Trophoblast cell (in vitro differentiated cells and primary cell): ENCODE measurements around the gene RPE65.

Source experiments
- DNase-seq, 2 donors: peaks; one replicate each; pipeline ENCODE4 v3.0.0-alpha.2; 2016
- H2AFZ ChIP-seq: 2 replicates; pipeline ENCODE4 v1.6.1; 2013; ENCODE audit warnings: low read length, moderate library complexity, mild to moderate bottlenecking; ENCODE audit not compliant: insufficient read depth, poor library complexity
- H2AK5ac ChIP-seq: 2 replicates; pipeline ENCODE4 v1.6.1; 2013; ENCODE audit warnings: mild to moderate bottlenecking, low read length
- H2BK120ac ChIP-seq: 2 replicates; pipeline ENCODE4 v1.6.1; 2013; ENCODE audit warnings: low read length, mild to moderate bottlenecking, moderate library complexity; ENCODE audit not compliant: insufficient read depth, poor library complexity
- H2BK12ac ChIP-seq: 2 replicates; pipeline ENCODE4 v1.6.1; 2013; ENCODE audit warnings: mild to moderate bottlenecking, low read length, moderate library complexity
- H2BK5ac ChIP-seq: 2 replicates; pipeline ENCODE4 v1.6.1; 2013; ENCODE audit warnings: low read length, low read depth, moderate library complexity, mild to moderate bottlenecking; ENCODE audit not compliant: poor library complexity
- H3K14ac ChIP-seq: 2 replicates; pipeline ENCODE4 v1.6.1; 2013; ENCODE audit warnings: mild to moderate bottlenecking, low read length
- H3K18ac ChIP-seq: 2 replicates; pipeline ENCODE4 v1.6.1; 2013; ENCODE audit warnings: mild to moderate bottlenecking, low read length
- H3K23ac ChIP-seq: 2 replicates; pipeline ENCODE4 v1.6.1; 2013; ENCODE audit warnings: low read length
- H3K27ac ChIP-seq: 2 replicates; pipeline ENCODE4 v1.5.1; 2013; ENCODE audit warnings: low read depth, mild to moderate bottlenecking, inconsistent platforms, low read length, moderate library complexity
- H3K27me3 ChIP-seq: 2 replicates; pipeline ENCODE4 v1.6.1; 2013; ENCODE audit warnings: inconsistent platforms, mild to moderate bottlenecking, low read length, moderate library complexity; ENCODE audit not compliant: insufficient read depth
- H3K36me3 ChIP-seq, 2 experiments: 1 replicate in 1 of 2; 2 replicates in 1 of 2; pipeline ENCODE4 v1.6.1; 2013; ENCODE audit warnings: low read length in 2 of 2, mild to moderate bottlenecking in 2 of 2, moderate library complexity in 1 of 2; ENCODE audit not compliant: insufficient read depth in 2 of 2, control insufficient read depth in 1 of 2
- H3K4ac ChIP-seq: 2 replicates; pipeline ENCODE4 v1.6.1; 2013; ENCODE audit warnings: low read depth, mild to moderate bottlenecking, low read length, moderate library complexity
- H3K4me1 ChIP-seq, 2 experiments: 1 replicate in 1 of 2; 2 replicates in 1 of 2; pipeline ENCODE4 v1.6.1; 2013; ENCODE audit warnings: low read length in 2 of 2, mild to moderate bottlenecking in 2 of 2, moderate library complexity in 1 of 2; ENCODE audit not compliant: insufficient read depth in 2 of 2, control insufficient read depth in 1 of 2
- H3K4me2 ChIP-seq: 2 replicates; pipeline ENCODE4 v1.6.1; 2013; ENCODE audit warnings: inconsistent platforms, mild to moderate bottlenecking, low read length, moderate library complexity
- H3K4me3 ChIP-seq: 2 replicates; pipeline ENCODE4 v1.5.1; 2013; ENCODE audit warnings: mild to moderate bottlenecking, low read depth, low read length, inconsistent platforms
- H3K79me1 ChIP-seq: one replicate; pipeline ENCODE4 v1.6.1; 2013; ENCODE audit warnings: low read length
- H3K79me2 ChIP-seq: 2 replicates; pipeline ENCODE4 v1.6.1; 2013; ENCODE audit warnings: low read length, mild to moderate bottlenecking; ENCODE audit not compliant: control insufficient read depth, insufficient read depth, poor library complexity
- H3K9ac ChIP-seq: 2 replicates; pipeline ENCODE4 v1.6.1; 2013; ENCODE audit warnings: mild to moderate bottlenecking, low read length
- H3K9me3 ChIP-seq: 2 replicates; pipeline ENCODE4 v1.6.1; 2013; ENCODE audit warnings: low read depth, mild to moderate bottlenecking, control low read depth, inconsistent platforms, low read length; ENCODE audit not compliant: insufficient read depth
- H4K12ac ChIP-seq: 2 replicates; pipeline ENCODE4 v1.6.1; 2013; ENCODE audit warnings: low read depth, mild to moderate bottlenecking, low read length, moderate library complexity
- H4K8ac ChIP-seq: 2 replicates; pipeline ENCODE4 v1.6.1; 2013; ENCODE audit warnings: low read depth, mild to moderate bottlenecking, low read length, moderate library complexity
- H4K91ac ChIP-seq: one replicate; pipeline ENCODE4 v1.6.1; 2013; ENCODE audit warnings: low read depth, mild to moderate bottlenecking, low read length, moderate library complexity
- WGBS: extraction: QIAGEN DNeasy Blood & Tissue Kit; methylation state at CpG from one replicate; pipeline ENCODE4 v1.1.7; 2013; ENCODE audit warnings: missing lambda C conversion rate; ENCODE audit not compliant: insufficient read length, insufficient coverage; ENCODE audit errors: extremely low coverage; 5-methylcytosine and 5-hydroxymethylcytosine counted together

The RPE65 gene

DNA sequence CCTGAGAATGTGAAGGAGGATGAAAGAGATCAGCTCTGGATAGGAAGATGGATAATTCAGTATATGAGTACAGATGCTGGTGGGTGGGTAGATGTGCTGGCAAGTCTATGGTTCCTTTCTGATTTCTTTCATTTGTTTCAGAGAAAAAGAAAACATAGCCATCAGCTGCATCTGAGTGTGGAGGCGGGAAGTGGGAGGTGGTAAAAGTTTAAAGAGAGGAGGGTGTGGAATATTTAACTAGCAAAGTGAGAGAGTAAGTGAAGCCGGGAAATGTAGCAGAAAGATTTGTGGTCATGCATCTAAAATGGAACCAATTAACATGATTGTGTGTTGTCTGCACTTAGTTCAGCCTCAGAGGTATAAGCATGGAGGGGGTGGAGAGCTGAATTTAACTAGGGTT is 16.4 kb downstream of the RPE65 start:
- no peak overlapping the region for H3K9ac ChIP-seq
- peaks cover 1% of the 10 kb centered on the region for H3K9me3 ChIP-seq
- H3K23ac ChIP-seq: no peak overlapping the region
- no peak overlapping the region for H2BK5ac ChIP-seq
- H3K27ac ChIP-seq: no peak overlapping the region
- H2BK120ac ChIP-seq: no peak overlapping the region
- no peak overlapping the region for H3K4me2 ChIP-seq
- H3K27me3 ChIP-seq: no peaks in the 10 kb centered on the region
- H3K4me3 ChIP-seq: no peak overlapping the region
- H3K18ac ChIP-seq: no peak overlapping the region
- no peak overlapping the region for H2AFZ ChIP-seq
- no peak overlapping the region for H3K14ac ChIP-seq
- H3K36me3 ChIP-seq: no peaks in the 10 kb centered on the region
- no peak for DNase-seq
- no peak overlapping the region for H2AK5ac ChIP-seq
- no peak overlapping the region for H4K91ac ChIP-seq
- no CpG with 5 or more reads among the region's 2 CpGs for WGBS
- H2BK12ac ChIP-seq: no peak overlapping the region
- no peak overlapping the region for H4K12ac ChIP-seq
- H3K79me2 ChIP-seq: no peaks in the 10 kb centered on the region
- H3K4me1 ChIP-seq: no peaks in the 10 kb centered on the region
- H4K8ac ChIP-seq: no peak overlapping the region
- no peak overlapping the region for H3K4ac ChIP-seq
- no peaks in the 10 kb centered on the region for H3K79me1 ChIP-seq

DNA sequence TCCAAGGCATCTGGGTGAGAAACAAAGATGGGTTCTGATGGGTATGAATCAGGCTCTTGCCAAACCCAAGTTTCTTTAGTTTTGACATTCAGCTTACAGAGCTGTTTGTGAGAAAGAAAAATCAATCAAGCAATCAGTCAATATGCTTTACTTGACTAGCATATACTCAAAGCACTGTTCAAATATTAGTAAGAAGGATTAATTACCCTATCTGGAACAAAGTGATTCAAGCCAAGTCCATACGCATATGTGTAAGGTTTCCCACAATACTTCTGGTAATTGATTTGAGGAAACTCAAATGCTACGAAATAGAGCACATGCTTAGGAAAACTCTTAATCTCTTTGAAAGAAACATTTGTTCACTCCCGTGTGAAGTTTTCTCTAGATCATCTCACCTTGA is 18.7 kb downstream of the RPE65 start:
- no peak overlapping the region for H3K14ac ChIP-seq
- H2AFZ ChIP-seq: no peak overlapping the region
- H3K9me3 ChIP-seq: peaks cover 1% of the 10 kb centered on the region
- WGBS: no CpG with 5 or more reads among the region's 3 CpGs
- H3K9ac ChIP-seq: no peak overlapping the region
- no peak overlapping the region for H2BK12ac ChIP-seq
- no peak overlapping the region for H4K12ac ChIP-seq
- H3K79me1 ChIP-seq: no peaks in the 10 kb centered on the region
- H3K23ac ChIP-seq: no peak overlapping the region
- no peak overlapping the region for H2BK5ac ChIP-seq
- no peaks in the 10 kb centered on the region for H3K79me2 ChIP-seq
- H3K4me3 ChIP-seq: no peak overlapping the region
- no peak overlapping the region for H2AK5ac ChIP-seq
- no peak overlapping the region for H3K4ac ChIP-seq
- H3K4me1 ChIP-seq: no peaks in the 10 kb centered on the region
- no peak overlapping the region for H3K4me2 ChIP-seq
- H3K18ac ChIP-seq: no peak overlapping the region
- H4K8ac ChIP-seq: no peak overlapping the region
- no peaks in the 10 kb centered on the region for H3K27me3 ChIP-seq
- H3K36me3 ChIP-seq: no peaks in the 10 kb centered on the region
- no peak overlapping the region for H2BK120ac ChIP-seq
- no peak for DNase-seq
- no peak overlapping the region for H3K27ac ChIP-seq
- no peak overlapping the region for H4K91ac ChIP-seq

GRCh38 chr1:68429233-68429808 is 20.4 kb downstream of the RPE65 start:
- no peaks in the 10 kb centered on the region for H3K36me3 ChIP-seq
- WGBS: no CpG with 5 or more reads among the region's 4 CpGs
- no peaks in the 10 kb centered on the region for H3K27me3 ChIP-seq
- no peak overlapping the region for H3K23ac ChIP-seq
- H3K4me1 ChIP-seq: no peaks in the 10 kb centered on the region
- H3K79me1 ChIP-seq: no peaks in the 10 kb centered on the region
- H2BK5ac ChIP-seq: no peak overlapping the region
- H3K9me3 ChIP-seq: peaks cover 1% of the 10 kb centered on the region
- no peaks in the 10 kb centered on the region for H3K79me2 ChIP-seq
- H3K18ac ChIP-seq: no peak overlapping the region
- H3K4ac ChIP-seq: no peak overlapping the region
- H2AK5ac ChIP-seq: no peak overlapping the region
- no peak overlapping the region for H2AFZ ChIP-seq
- no peak overlapping the region for H2BK12ac ChIP-seq
- H4K12ac ChIP-seq: no peak overlapping the region
- no peak overlapping the region for H3K14ac ChIP-seq
- H3K4me2 ChIP-seq: no peak overlapping the region
- H4K91ac ChIP-seq: no peak overlapping the region
- H3K4me3 ChIP-seq: no peak overlapping the region
- H2BK120ac ChIP-seq: no peak overlapping the region
- DNase-seq: no peak
- H3K27ac ChIP-seq: no peak overlapping the region
- no peak overlapping the region for H3K9ac ChIP-seq
- no peak overlapping the region for H4K8ac ChIP-seq

DNA sequence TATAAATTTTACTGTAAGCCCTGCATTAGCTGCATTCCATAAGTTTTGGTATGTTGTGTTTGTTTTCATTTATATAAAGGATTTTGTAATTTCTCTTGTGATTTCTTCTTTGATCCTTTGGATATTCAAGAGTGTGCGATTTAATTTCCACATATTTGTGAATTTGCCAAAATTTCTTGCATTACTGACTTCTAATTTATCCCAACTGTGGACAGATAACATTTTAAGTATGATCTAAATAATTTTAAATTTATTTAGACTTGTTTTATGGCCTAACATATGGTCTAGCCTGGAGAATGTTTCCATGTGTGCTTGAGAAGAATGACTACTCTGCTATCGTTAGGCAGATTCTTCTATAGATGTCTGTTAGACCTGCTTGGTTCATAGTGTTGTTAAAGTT is 23.2 kb downstream of the RPE65 start:
- no peaks in the 10 kb centered on the region for H3K79me1 ChIP-seq
- H3K36me3 ChIP-seq: no peaks in the 10 kb centered on the region
- H2BK12ac ChIP-seq: no peak overlapping the region
- no peak overlapping the region for H3K23ac ChIP-seq
- no peak overlapping the region for H2AK5ac ChIP-seq
- DNase-seq: no peak
- H3K18ac ChIP-seq: no peak overlapping the region
- H3K9me3 ChIP-seq: peaks cover 1% of the 10 kb centered on the region
- no CpG with 5 or more reads among the region's 2 CpGs for WGBS
- H3K4me2 ChIP-seq: no peak overlapping the region
- no peak overlapping the region for H4K91ac ChIP-seq
- H3K4me1 ChIP-seq: no peaks in the 10 kb centered on the region
- no peak overlapping the region for H2BK120ac ChIP-seq
- no peak overlapping the region for H3K14ac ChIP-seq
- no peak overlapping the region for H4K12ac ChIP-seq
- no peak overlapping the region for H3K4me3 ChIP-seq
- no peak overlapping the region for H2BK5ac ChIP-seq
- no peak overlapping the region for H2AFZ ChIP-seq
- no peak overlapping the region for H3K9ac ChIP-seq
- no peaks in the 10 kb centered on the region for H3K79me2 ChIP-seq
- H3K27me3 ChIP-seq: no peaks in the 10 kb centered on the region
- H3K4ac ChIP-seq: no peak overlapping the region
- H4K8ac ChIP-seq: no peak overlapping the region
- no peak overlapping the region for H3K27ac ChIP-seq
